ENCODE measurements around the gene RAD51B.

The RAD51B gene

GRCh38 chr14:68154275-68154674, 334.7 kb downstream of the RAD51B start:
- no peak for DNase-seq

GRCh38 chr14:68157971-68158371, 338.4 kb downstream of the RAD51B start:
- peak; percentile 42 for DNase-seq

DNA sequence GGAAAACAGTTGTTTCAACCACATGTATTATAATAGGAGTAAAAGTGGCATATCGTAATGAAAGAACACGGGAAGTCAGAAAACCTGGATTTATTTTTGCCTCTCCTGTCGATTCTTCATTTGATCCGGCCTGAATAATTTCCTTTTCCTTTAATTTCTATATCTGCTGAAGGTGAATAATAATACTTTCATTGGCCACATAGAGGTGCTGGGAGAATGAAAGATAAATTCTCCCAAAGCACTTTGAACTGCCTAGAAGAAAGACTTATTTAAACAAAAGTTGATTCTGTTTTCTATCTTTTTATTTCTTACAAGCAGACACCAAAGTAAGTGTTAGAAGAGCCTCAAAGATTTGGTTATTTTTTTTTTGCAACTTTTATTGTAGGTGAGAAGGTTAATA, 339.1 kb downstream of the RAD51B start:
- DNase-seq, result no peak

GRCh38 chr14:68159701-68160633, 340.4 kb downstream of the RAD51B start:
- no peak for DNase-seq

GRCh38 chr14:68160779-68161546, 341.4 kb downstream of the RAD51B start:
- no peak for DNase-seq

GRCh38 chr14:68162887-68163286, 343.3 kb downstream of the RAD51B start:
- no peak for DNase-seq

GRCh38 chr14:68164711-68165113, 345.1 kb downstream of the RAD51B start:
- no peak for DNase-seq

DNA sequence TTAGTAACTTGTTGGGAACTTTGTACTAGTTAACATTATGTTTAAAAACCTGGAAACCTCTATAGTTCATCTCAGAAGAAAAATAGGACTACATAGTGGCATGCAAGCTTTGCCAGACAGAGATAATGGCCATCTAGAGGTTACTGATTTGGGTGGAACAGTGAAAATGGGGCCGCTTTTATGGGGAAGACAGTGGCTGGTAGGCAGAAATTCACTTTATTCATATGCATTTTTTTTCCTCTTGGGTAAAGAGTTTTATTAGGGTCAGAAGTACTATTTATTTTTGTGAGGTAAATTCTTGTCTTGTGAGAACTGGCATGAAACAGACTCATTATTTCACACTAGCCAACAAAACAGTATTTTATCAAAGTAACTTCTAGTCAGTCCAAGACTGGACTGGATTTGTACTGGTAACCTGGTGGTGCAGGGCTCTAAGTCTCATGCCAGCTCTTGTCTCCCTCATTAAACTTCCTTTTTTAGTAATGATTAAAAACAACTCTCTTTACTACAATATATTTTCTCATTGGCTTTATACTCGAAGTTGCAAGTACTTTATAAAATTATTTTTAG, 345.8 kb downstream of the RAD51B start:
- no peak for DNase-seq

GRCh38 chr14:68166731-68167382, 347.3 kb downstream of the RAD51B start:
- DNase-seq, result no peak

DNA sequence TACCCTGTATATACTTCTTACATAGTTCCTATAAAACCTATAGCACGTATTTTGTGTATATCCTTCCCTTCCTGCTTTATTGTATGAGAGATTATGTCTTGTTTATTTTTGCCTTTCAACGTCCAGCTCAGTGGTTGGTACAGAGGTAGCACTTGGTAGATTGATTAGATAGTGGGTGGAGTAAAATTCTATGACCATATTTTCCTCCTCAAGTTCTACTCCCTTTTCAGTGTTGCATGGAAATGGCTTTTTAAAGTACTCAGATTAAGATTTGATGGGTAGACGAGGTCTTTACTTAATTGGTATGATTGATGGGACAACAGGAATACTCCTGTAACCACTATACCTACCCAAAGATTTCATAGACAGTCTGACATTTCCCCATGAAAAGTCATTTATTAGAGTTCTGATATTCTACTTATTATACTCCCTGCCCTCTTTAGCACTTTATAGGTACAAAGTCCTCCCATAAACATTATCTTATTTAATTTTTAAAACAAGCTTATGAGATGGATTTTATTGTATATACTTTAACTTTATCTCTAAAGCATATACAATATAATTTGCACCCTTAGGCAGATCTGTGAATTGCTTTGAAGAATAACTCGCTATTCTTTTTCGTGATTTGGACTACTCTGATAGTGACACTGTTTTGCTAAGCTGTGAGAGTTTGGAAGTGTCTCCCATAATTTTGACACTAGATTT, 348.0 kb downstream of the RAD51B start:
- no peak for DNase-seq

- DNase-seq, result no peak
Measured at GRCh38 chr14:68168460-68169109, 349.0 kb downstream of the RAD51B start.

- DNase-seq, result no peak
Measured at GRCh38 chr14:68172216-68172615, 352.6 kb downstream of the RAD51B start.

DNA sequence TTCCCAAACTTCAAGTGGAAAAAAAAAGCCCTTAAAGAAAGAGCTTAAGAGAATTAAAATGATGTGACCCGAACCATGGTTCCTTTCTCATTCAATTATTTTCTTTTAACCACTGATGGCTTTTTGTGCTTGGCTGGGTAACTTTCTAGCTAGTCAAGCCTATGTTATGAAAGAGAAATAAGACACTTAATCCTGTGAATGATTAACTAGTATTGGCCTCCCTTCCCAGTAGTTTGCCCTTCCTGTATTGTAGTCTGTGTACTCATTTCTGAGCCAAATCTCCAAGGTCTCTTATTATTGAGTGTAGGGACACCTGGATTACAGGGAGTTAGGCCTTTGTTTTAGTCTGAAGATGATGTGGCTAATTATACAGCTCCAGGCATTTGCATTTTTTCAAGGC, 353.0 kb downstream of the RAD51B start:
- DNase-seq, result no peak

DNA sequence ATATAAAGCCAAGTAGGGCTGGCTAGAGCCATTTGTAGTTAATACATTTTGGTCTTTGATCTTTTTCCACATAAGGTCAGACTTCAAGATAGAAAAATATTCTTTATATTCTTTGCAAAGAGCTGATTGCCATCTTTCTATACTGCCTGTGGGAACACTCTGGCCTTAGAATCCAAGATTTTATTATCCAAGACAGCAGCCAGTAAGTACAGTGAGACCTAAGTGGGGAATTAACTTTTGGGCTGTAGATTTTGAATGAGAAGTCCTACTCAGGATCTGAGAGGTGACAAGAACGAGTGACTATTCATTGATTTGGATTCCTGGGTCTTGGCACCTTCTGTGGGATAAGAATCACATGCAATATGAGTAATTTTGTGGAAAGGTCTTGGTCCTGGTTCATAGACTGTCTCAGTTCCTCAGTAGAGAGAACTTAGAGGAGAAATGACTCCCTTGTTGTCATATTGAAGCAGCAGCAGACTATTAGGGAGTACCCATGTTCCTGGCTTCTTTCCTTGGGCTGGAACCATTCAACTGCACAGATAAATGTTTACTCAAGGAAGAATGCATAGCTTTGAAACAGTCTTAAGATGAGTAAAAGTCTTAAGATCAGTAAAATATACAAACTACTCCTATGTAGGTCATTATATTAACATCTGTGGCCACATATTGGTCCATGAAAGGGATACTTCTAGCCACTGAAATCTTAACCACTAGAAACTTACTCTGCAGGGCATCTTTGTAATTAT, 353.8 kb downstream of the RAD51B start:
- no peak for DNase-seq

GRCh38 chr14:68174446-68174845, 354.9 kb downstream of the RAD51B start:
- peak; percentile 27 for DNase-seq

- no peak for DNase-seq
Measured at GRCh38 chr14:68176687-68177086, 357.1 kb downstream of the RAD51B start.

GRCh38 chr14:68177728-68178127, 358.1 kb downstream of the RAD51B start:
- DNase-seq, result no peak

GRCh38 chr14:68178282-68178681, 358.7 kb downstream of the RAD51B start:
- peak; percentile 65 for DNase-seq

DNA sequence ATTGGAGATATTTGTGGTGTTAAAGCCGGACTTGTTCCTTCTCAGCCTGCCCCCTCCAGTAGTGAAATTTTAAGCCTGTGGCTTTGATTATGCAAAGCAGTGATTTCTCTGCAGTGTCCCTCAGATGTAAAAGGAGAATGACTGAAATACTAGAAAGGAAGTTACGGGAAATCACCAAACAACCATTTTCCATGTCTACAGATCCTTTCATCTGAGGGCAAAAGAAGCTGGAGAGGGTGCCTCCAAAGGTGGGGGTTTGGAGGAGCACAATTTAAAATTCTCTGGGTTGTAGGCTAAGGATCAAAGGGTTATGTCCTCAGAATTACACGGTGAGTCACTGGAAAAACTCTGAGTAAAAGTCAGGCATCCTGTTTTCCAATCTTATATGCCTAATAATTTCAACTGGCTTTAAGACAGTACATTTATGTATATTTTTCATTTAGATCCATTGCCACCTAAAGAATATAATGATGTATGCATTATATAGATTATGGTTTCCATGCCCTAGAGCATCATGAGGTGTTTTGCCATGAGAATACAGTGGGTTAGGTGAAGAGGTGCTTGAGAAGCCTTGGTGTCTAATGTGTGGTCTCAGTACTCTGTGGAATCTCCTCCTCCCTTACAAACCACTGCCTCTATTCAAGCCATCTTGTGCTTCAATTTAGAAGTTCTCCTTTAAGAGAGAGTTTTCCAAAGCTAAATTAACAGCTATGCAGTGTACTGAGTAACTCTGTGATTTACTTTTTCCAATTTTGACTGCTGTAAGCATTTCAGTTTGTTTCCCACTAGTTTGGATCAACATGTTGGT, 362.1 kb downstream of the RAD51B start:
- peak; percentile 65 for DNase-seq

DNA sequence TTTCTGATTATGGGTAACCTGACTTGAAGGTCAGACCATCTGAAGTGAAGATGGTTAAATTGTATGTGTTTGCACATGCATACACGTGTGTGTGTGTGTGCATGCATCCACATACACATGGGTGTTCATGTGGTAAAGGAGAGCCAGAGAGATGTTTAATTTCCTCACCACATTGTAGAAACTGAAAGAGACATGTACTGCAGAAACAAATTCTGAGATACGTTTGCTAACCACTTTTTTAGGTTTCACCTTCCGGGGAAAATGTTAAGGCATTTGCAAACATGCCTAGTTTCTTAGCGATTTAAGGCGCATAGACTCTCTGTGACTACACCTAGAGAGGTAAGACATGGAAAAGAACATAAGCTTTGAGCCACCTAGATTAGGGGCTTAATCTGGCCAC, 362.9 kb downstream of the RAD51B start:
- DNase-seq, result no peak
